ACC112 (cell line): Measurements from ENCODE around the gene PTPRN2.
"Not testable (repeated sequence)": the region's sequence is repeated elsewhere in the genome, so short reads cannot be mapped to it uniquely, and the experiment has no call there.

Experiments
- H2AFZ ChIP-seq: fragments of 200-600 bp; sonication (generic); one replicate; pipeline ENCODE4 v1.6.0; 2017; ENCODE audit warnings: antibody characterized with exemption, low read length; ENCODE audit not compliant: unreplicated experiment
- H3K27ac ChIP-seq: fragments of 200-600 bp; sonication (generic); 2 replicates; pipeline ENCODE4 v1.5.1; 2014; ENCODE audit warnings: low read depth, mild to moderate bottlenecking, antibody characterized with exemption, low read length, moderate library complexity
- H3K27me3 ChIP-seq: fragments of 200-600 bp; sonication (generic); 2 replicates; pipeline ENCODE4 v1.6.1; 2014; ENCODE audit warnings: mild to moderate bottlenecking, antibody characterized with exemption, low read length, moderate library complexity, mixed read lengths; ENCODE audit not compliant: insufficient read depth
- H3K36me3 ChIP-seq: fragments of 200-600 bp; sonication (generic); 2 replicates; pipeline ENCODE4 v1.6.1; 2016; ENCODE audit warnings: mild to moderate bottlenecking, antibody characterized with exemption, low read length, moderate library complexity, mixed read lengths; ENCODE audit not compliant: insufficient read depth
- H3K4me1 ChIP-seq: fragments of 200-600 bp; sonication (generic); one replicate; pipeline ENCODE4 v1.6.1; 2016; ENCODE audit warnings: low read length, mixed read lengths; ENCODE audit not compliant: insufficient read depth, unreplicated experiment, control insufficient read depth
- H3K4me3 ChIP-seq: fragments of 200-600 bp; sonication (generic); 2 replicates; pipeline ENCODE4 v1.5.1; 2014; ENCODE audit warnings: mild to moderate bottlenecking, low read depth, low read length
- H3K79me2 ChIP-seq: fragments of 200-600 bp; sonication (generic); one replicate; pipeline ENCODE4 v1.6.0; 2016; ENCODE audit warnings: low read length; ENCODE audit not compliant: control insufficient read depth, unreplicated experiment, insufficient read depth

The PTPRN2 gene

GRCh38 chr7:157904211-157904865, 683.3 kb downstream of the PTPRN2 start:
- H3K79me2 ChIP-seq = no peaks in the 10 kb centered on the region
- no peaks in the 10 kb centered on the region for H3K36me3 ChIP-seq
- no peaks in the 10 kb centered on the region for H3K4me1 ChIP-seq
- no peak overlapping the region for H2AFZ ChIP-seq
- H3K27me3 ChIP-seq = no peaks in the 10 kb centered on the region
- H3K4me3 ChIP-seq = no peak overlapping the region
- no peak overlapping the region for H3K27ac ChIP-seq

GRCh38 chr7:157903710-157904109, 683.9 kb downstream of the PTPRN2 start:
- Histone ChIP-seq H3K27ac (no peak overlapping the region), H2AFZ (no peak overlapping the region), H3K36me3 (no peaks in the 10 kb centered on the region), H3K27me3 (no peaks in the 10 kb centered on the region), H3K4me1 (no peaks in the 10 kb centered on the region), H3K4me3 (no peak overlapping the region), H3K79me2 (no peaks in the 10 kb centered on the region)

GRCh38 chr7:157903296-157903695, 684.3 kb downstream of the PTPRN2 start:
- Histone ChIP-seq H3K27ac (no peak overlapping the region), H3K4me1 (no peaks in the 10 kb centered on the region), H3K4me3 (no peak overlapping the region), H3K27me3 (no peaks in the 10 kb centered on the region), H2AFZ (no peak overlapping the region), H3K79me2 (no peaks in the 10 kb centered on the region), H3K36me3 (no peaks in the 10 kb centered on the region)

GRCh38 chr7:157901816-157902610, 685.6 kb downstream of the PTPRN2 start:
- H3K4me1 ChIP-seq, H3K27me3 ChIP-seq: not testable (repeated sequence)

GRCh38 chr7:157901166-157901565, 686.5 kb downstream of the PTPRN2 start:
- no peaks in the 10 kb centered on the region for H3K79me2 ChIP-seq
- no peak overlapping the region for H3K4me3 ChIP-seq
- H2AFZ ChIP-seq = no peak overlapping the region
- H3K4me1 ChIP-seq = no peaks in the 10 kb centered on the region
- no peak overlapping the region for H3K27ac ChIP-seq
- no peaks in the 10 kb centered on the region for H3K36me3 ChIP-seq
- H3K27me3 ChIP-seq = no peaks in the 10 kb centered on the region

More at GRCh38 chr7:157901816-157902610, 685.6 kb downstream of the PTPRN2 start:
- H2AFZ ChIP-seq, H3K4me3 ChIP-seq, H3K27ac ChIP-seq, H3K36me3 ChIP-seq, H3K79me2 ChIP-seq: not testable (repeated sequence)

- no peaks in the 10 kb centered on the region for H3K27me3 ChIP-seq
- H3K36me3 ChIP-seq = no peaks in the 10 kb centered on the region
- H3K4me3 ChIP-seq = no peak overlapping the region
- H3K27ac ChIP-seq = no peak overlapping the region
- no peaks in the 10 kb centered on the region for H3K4me1 ChIP-seq
- no peak overlapping the region for H2AFZ ChIP-seq
- H3K79me2 ChIP-seq = no peaks in the 10 kb centered on the region
Observed at GRCh38 chr7:157900556-157900955, 687.1 kb downstream of the PTPRN2 start.

- H3K27me3 ChIP-seq = no peaks in the 10 kb centered on the region
- H3K27ac ChIP-seq = no peak overlapping the region
- H3K4me1 ChIP-seq = no peaks in the 10 kb centered on the region
- H2AFZ ChIP-seq = no peak overlapping the region
- H3K79me2 ChIP-seq = no peaks in the 10 kb centered on the region
- no peaks in the 10 kb centered on the region for H3K36me3 ChIP-seq
- H3K4me3 ChIP-seq = no peak overlapping the region
Observed at GRCh38 chr7:157900011-157900410, 687.6 kb downstream of the PTPRN2 start.

GRCh38 chr7:157898802-157899505, 688.7 kb downstream of the PTPRN2 start:
- no peak overlapping the region for H3K4me3 ChIP-seq
- H3K4me1 ChIP-seq = no peaks in the 10 kb centered on the region
- H2AFZ ChIP-seq = no peak overlapping the region
- H3K27ac ChIP-seq = no peak overlapping the region
- H3K36me3 ChIP-seq = no peaks in the 10 kb centered on the region
- H3K27me3 ChIP-seq = no peaks in the 10 kb centered on the region
- no peaks in the 10 kb centered on the region for H3K79me2 ChIP-seq

- Histone ChIP-seq H3K4me3 (no peak overlapping the region), H3K27me3 (no peaks in the 10 kb centered on the region), H3K27ac (no peak overlapping the region), H3K36me3 (no peaks in the 10 kb centered on the region), H2AFZ (no peak overlapping the region), H3K4me1 (no peaks in the 10 kb centered on the region), H3K79me2 (no peaks in the 10 kb centered on the region)
Observed at GRCh38 chr7:157898261-157898660, 689.4 kb downstream of the PTPRN2 start.

- no peaks in the 10 kb centered on the region for H3K27me3 ChIP-seq
- no peaks in the 10 kb centered on the region for H3K36me3 ChIP-seq
- H3K79me2 ChIP-seq = no peaks in the 10 kb centered on the region
- no peak overlapping the region for H3K27ac ChIP-seq
- H3K4me3 ChIP-seq = no peak overlapping the region
- no peak overlapping the region for H2AFZ ChIP-seq
- no peaks in the 10 kb centered on the region for H3K4me1 ChIP-seq
Observed at GRCh38 chr7:157897681-157898080, 689.9 kb downstream of the PTPRN2 start.
